Measurements from ENCODE around the gene TCOF1. TPM values are rescaled to one million over a fixed set of nuclear protein-coding genes. Genes with fewer than 3 reads are reported as not detected.

The TCOF1 gene
- total RNA-seq, 2 experiments from 2014 or later = 113 to 145 TPM

GRCh38 chr5:150341989-150342388 lies 15.5 kb upstream of the TCOF1 start:
- ChIA-PET CTCF (interaction anchor here (1.1 to 1.6 kb wide), 2 partner anchors 8 to 10 kb away, joined by 3 read pairs; no protein-coding TSS in a partner anchor), POLR2A (interaction anchor here (0.6 kb wide), 1 partner anchor 761 kb away, joined by 3 read pairs; no protein-coding TSS in a partner anchor)
- H3K27me3 Mint-ChIP-seq = no peaks in the 10 kb centered on the region
- H3K27ac Mint-ChIP-seq = no peak overlapping the region
- no peak for DNase-seq
- H3K36me3 Mint-ChIP-seq (ENCODE audit: low read depth) = no peaks in the 10 kb centered on the region
- H3K4me3 Mint-ChIP-seq = no peak overlapping the region
- ATAC-seq = no peak
- intact Hi-C loops (cut with DNase I, micrococcal nuclease) = no loop called here
- no peaks in the 10 kb centered on the region for H3K9me3 Mint-ChIP-seq (ENCODE audit: low read depth)
- H3K4me1 Mint-ChIP-seq = peaks cover 2% of the 10 kb centered on the region

- ATAC-seq = no peak
- no peaks in the 10 kb centered on the region for H3K36me3 Mint-ChIP-seq (ENCODE audit: low read depth)
- H3K27me3 Mint-ChIP-seq = no peaks in the 10 kb centered on the region
- H3K27ac Mint-ChIP-seq = no peak overlapping the region
- CTCF ChIA-PET = no interaction called here
- H3K9me3 Mint-ChIP-seq (ENCODE audit: low read depth) = no peaks in the 10 kb centered on the region
- DNase-seq = no peak
- no peak overlapping the region for H3K4me3 Mint-ChIP-seq
- intact Hi-C loops (cut with DNase I, micrococcal nuclease) = no loop called here
- H3K4me1 Mint-ChIP-seq = peaks cover 2% of the 10 kb centered on the region
- POLR2A ChIA-PET = no interaction called here
These were observed 14.9 kb upstream of the TCOF1 start for GRCh38 chr5:150342583-150342982.

GRCh38 chr5:150343994-150344631 lies 13.4 kb upstream of the TCOF1 start:
- Mint-ChIP-seq H3K27ac (no peak overlapping the region), H3K27me3 (no peaks in the 10 kb centered on the region), H3K36me3 (ENCODE audit: low read depth) (no peaks in the 10 kb centered on the region), H3K4me3 (no peak overlapping the region), H3K9me3 (ENCODE audit: low read depth) (no peaks in the 10 kb centered on the region), H3K4me1 (peaks cover 2% of the 10 kb centered on the region)
- DNase-seq = no peak
- CTCF ChIA-PET = interaction anchor here (0.8 kb wide), 2 partner anchors 56 to 314 kb away, joined by 3 read pairs; no protein-coding TSS in a partner anchor
- intact Hi-C loops (cut with DNase I, micrococcal nuclease) = no loop called here
- POLR2A ChIA-PET = no interaction called here
- no peak for ATAC-seq

- Mint-ChIP-seq H3K27ac (no peak overlapping the region), H3K36me3 (ENCODE audit: low read depth) (no peaks in the 10 kb centered on the region), H3K9me3 (ENCODE audit: low read depth) (no peaks in the 10 kb centered on the region), H3K27me3 (no peaks in the 10 kb centered on the region), H3K4me3 (no peak overlapping the region), H3K4me1 (peaks cover 6% of the 10 kb centered on the region)
- POLR2A ChIA-PET = no interaction called here
- ATAC-seq (no peak), DNase-seq (no peak)
- intact Hi-C loops (cut with DNase I, micrococcal nuclease) = no loop called here
- CTCF ChIA-PET = no interaction called here
These were observed 11.8 kb upstream of the TCOF1 start for GRCh38 chr5:150345716-150346115.

GRCh38 chr5:150346592-150346991 lies 10.9 kb upstream of the TCOF1 start:
- H3K4me3 Mint-ChIP-seq = no peak overlapping the region
- ATAC-seq = no peak
- no peak overlapping the region for H3K27ac Mint-ChIP-seq
- H3K4me1 Mint-ChIP-seq = peaks cover 8% of the 10 kb centered on the region
- CTCF ChIA-PET = no interaction called here
- POLR2A ChIA-PET = no interaction called here
- intact Hi-C loops (cut with DNase I, micrococcal nuclease) = no loop called here
- no peaks in the 10 kb centered on the region for H3K27me3 Mint-ChIP-seq
- DNase-seq = no peak
- H3K9me3 Mint-ChIP-seq (ENCODE audit: low read depth) = no peaks in the 10 kb centered on the region
- H3K36me3 Mint-ChIP-seq (ENCODE audit: low read depth) = no peaks in the 10 kb centered on the region

- ATAC-seq (no peak), DNase-seq (no peak)
- no peaks in the 10 kb centered on the region for H3K9me3 Mint-ChIP-seq (ENCODE audit: low read depth)
- no peaks in the 10 kb centered on the region for H3K27me3 Mint-ChIP-seq
- no peaks in the 10 kb centered on the region for H3K36me3 Mint-ChIP-seq (ENCODE audit: low read depth)
- POLR2A ChIA-PET = no interaction called here
- CTCF ChIA-PET = no interaction called here
- H3K27ac Mint-ChIP-seq = no peak overlapping the region
- no peak overlapping the region for H3K4me3 Mint-ChIP-seq
- H3K4me1 Mint-ChIP-seq = peaks cover 8% of the 10 kb centered on the region
- intact Hi-C loops (cut with DNase I, micrococcal nuclease) = no loop called here
These were observed 10.5 kb upstream of the TCOF1 start for GRCh38 chr5:150347003-150347402.

GRCh38 chr5:150347451-150347850 lies 10.0 kb upstream of the TCOF1 start:
- H3K9me3 Mint-ChIP-seq (ENCODE audit: low read depth) = no peaks in the 10 kb centered on the region
- no peaks in the 10 kb centered on the region for H3K27me3 Mint-ChIP-seq
- peaks cover 8% of the 10 kb centered on the region for H3K4me1 Mint-ChIP-seq
- H3K27ac Mint-ChIP-seq = no peak overlapping the region
- no peak overlapping the region for H3K4me3 Mint-ChIP-seq
- POLR2A ChIA-PET = no interaction called here
- H3K36me3 Mint-ChIP-seq (ENCODE audit: low read depth) = no peaks in the 10 kb centered on the region
- no peak for DNase-seq
- CTCF ChIA-PET = no interaction called here
- intact Hi-C loops (cut with DNase I, micrococcal nuclease) = no loop called here
- ATAC-seq = no peak

- no peak overlapping the region for H3K4me3 Mint-ChIP-seq
- H3K36me3 Mint-ChIP-seq (ENCODE audit: low read depth) = no peaks in the 10 kb centered on the region
- intact Hi-C loops (cut with DNase I, micrococcal nuclease) = loop anchor here (1.0 to 5.0 kb wide), 4 partner anchors 77 to 219 kb away; no protein-coding TSS in a partner anchor
- no peak overlapping the region for H3K27ac Mint-ChIP-seq
- ChIA-PET POLR2A (interaction anchor here (0.7 kb wide), 1 partner anchor 16 kb away, joined by 3 read pairs; no protein-coding TSS in a partner anchor), CTCF (interaction anchor here (0.6 to 2.3 kb wide), 5 partner anchors 9 to 115 kb away, joined by 3 to 6 read pairs (median 3); partner anchors contain the start of gene ARSI)
- no peak for DNase-seq
- no peaks in the 10 kb centered on the region for H3K27me3 Mint-ChIP-seq
- peaks cover 8% of the 10 kb centered on the region for H3K4me1 Mint-ChIP-seq
- H3K9me3 Mint-ChIP-seq (ENCODE audit: low read depth) = no peaks in the 10 kb centered on the region
- ATAC-seq = no peak
These were observed 7.7 kb upstream of the TCOF1 start for GRCh38 chr5:150349681-150350275.

- ChIA-PET CTCF (interaction anchor here (0.6 to 2.3 kb wide), 9 partner anchors 14 to 593 kb away, joined by 3 to 6 read pairs (median 3); partner anchors contain the start of gene CD74), POLR2A (interaction anchor here (0.6 kb wide), 1 partner anchor 295 kb away, joined by 3 read pairs; no protein-coding TSS in a partner anchor)
- peak overlapping the region; percentile 22 for H3K27ac Mint-ChIP-seq
- intact Hi-C loops (cut with DNase I, micrococcal nuclease) = loop anchor here (1.0 to 5.0 kb wide), 4 partner anchors 78 to 220 kb away; no protein-coding TSS in a partner anchor
- no peaks in the 10 kb centered on the region for H3K27me3 Mint-ChIP-seq
- DNase-seq (peak; percentile 78), ATAC-seq (peak; percentile 93)
- H3K36me3 Mint-ChIP-seq (ENCODE audit: low read depth) = no peaks in the 10 kb centered on the region
- peaks cover 8% of the 10 kb centered on the region for H3K4me1 Mint-ChIP-seq
- H3K4me3 Mint-ChIP-seq = no peak overlapping the region
- no peaks in the 10 kb centered on the region for H3K9me3 Mint-ChIP-seq (ENCODE audit: low read depth)
These were observed 6.8 kb upstream of the TCOF1 start for GRCh38 chr5:150350524-150351344.

- POLR2A ChIA-PET = interaction anchor here (0.7 kb wide), 1 partner anchor 15 kb away, joined by 6 read pairs; no protein-coding TSS in a partner anchor
- intact Hi-C loops (cut with DNase I, micrococcal nuclease) = loop anchor here in 1 of 2 experiments (5.0 kb wide), 1 partner anchor 190 kb away; no protein-coding TSS in a partner anchor
- Mint-ChIP-seq H3K4me1 (peaks cover 14% of the 10 kb centered on the region), H3K36me3 (ENCODE audit: low read depth) (no peaks in the 10 kb centered on the region), H3K27ac (no peak overlapping the region), H3K4me3 (no peak overlapping the region), H3K9me3 (ENCODE audit: low read depth) (no peaks in the 10 kb centered on the region), H3K27me3 (no peaks in the 10 kb centered on the region)
- ATAC-seq = no peak
- CTCF ChIA-PET = interaction anchor here (0.6 kb wide), 1 partner anchor 801 kb away, joined by 3 read pairs; no protein-coding TSS in a partner anchor
- DNase-seq = no peak
These were observed 5.1 kb upstream of the TCOF1 start for GRCh38 chr5:150352244-150353031.
